Loucy (cell line): ENCODE measurements around the gene TMEM132D.

Experiments
- EZH2phosphoT487 ChIP-seq: fragments of 200-600 bp; IDR thresholded peaks from 2 replicates; pipeline ENCODE4 v1.6.1; 2018; ENCODE audit warnings: antibody characterized with exemption, mild to moderate bottlenecking, moderate library complexity, borderline replicate concordance
- TF ChIP-seq, protein P1 (sequence below): fragments of 200-600 bp; sonication (generic); conservative IDR thresholded peaks from 2 replicates; pipeline ENCODE4 v1.5.1; 2014; ENCODE audit warnings: mild to moderate bottlenecking, antibody characterized with exemption, low read length

DNA sequence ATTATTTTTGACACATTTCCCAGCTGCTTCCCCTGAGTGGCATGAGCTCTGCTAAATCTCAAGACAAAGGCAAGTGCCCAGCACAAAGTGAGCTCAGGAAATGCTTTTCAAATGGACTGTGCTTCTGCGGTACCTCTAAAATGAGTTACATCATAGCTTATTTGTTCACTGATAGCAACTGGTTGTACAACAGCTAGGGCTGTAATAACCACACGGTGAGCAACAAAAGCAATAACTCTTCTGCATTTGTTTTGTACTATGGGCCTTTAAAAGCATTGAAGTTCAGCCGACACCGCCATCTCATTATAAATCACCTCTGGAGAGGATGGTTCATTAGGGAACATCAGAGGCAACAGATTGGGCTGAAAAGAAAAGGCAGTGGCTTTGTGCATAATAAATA lies 575.6 kb downstream of the TMEM132D start:
- TF ChIP-seq, protein P1, sequence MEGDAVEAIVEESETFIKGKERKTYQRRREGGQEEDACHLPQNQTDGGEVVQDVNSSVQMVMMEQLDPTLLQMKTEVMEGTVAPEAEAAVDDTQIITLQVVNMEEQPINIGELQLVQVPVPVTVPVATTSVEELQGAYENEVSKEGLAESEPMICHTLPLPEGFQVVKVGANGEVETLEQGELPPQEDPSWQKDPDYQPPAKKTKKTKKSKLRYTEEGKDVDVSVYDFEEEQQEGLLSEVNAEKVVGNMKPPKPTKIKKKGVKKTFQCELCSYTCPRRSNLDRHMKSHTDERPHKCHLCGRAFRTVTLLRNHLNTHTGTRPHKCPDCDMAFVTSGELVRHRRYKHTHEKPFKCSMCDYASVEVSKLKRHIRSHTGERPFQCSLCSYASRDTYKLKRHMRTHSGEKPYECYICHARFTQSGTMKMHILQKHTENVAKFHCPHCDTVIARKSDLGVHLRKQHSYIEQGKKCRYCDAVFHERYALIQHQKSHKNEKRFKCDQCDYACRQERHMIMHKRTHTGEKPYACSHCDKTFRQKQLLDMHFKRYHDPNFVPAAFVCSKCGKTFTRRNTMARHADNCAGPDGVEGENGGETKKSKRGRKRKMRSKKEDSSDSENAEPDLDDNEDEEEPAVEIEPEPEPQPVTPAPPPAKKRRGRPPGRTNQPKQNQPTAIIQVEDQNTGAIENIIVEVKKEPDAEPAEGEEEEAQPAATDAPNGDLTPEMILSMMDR, result no peak
- no peak for TF ChIP-seq EZH2phosphoT487
